SJSA1 (cell line): Measurements from ENCODE around the gene RPL36. TPM values are rescaled to one million over a fixed set of nuclear protein-coding genes. Genes with fewer than 3 reads are reported as not detected.
A peak's percentile ranks its signal among the peaks of the same experiment; 100 is the strongest.
"Not testable (repeated sequence)": the region's sequence is repeated elsewhere in the genome, so short reads cannot be mapped to it uniquely, and the experiment has no call there.

Experiments used
- DNase-seq, 2 experiments: peaks; one replicate each; pipeline ENCODE4 v3.0.0-alpha.2; 2015 to 2020; ENCODE audit warnings: low spot score in 2 of 2, low read depth in 1 of 2
- H3K27ac ChIP-seq: fragments of 250-450 bp; sonication (Bioruptor Pico); 2 replicates; pipeline ENCODE4 v1.5.1; 2020; ENCODE audit warnings: mild to moderate bottlenecking, moderate library complexity
- H3K27me3 ChIP-seq: fragments of 250-450 bp; sonication (Bioruptor Pico); replicated peaks from 2 replicates; pipeline ENCODE4 v1.5.1; 2020; ENCODE audit warnings: mild to moderate bottlenecking, moderate library complexity
- H3K36me3 ChIP-seq: fragments of 250-450 bp; sonication (Bioruptor Pico); 2 replicates; pipeline ENCODE4 v1.5.1; 2020; ENCODE audit warnings: mild to moderate bottlenecking
- H3K4me1 ChIP-seq: fragments of 250-450 bp; sonication (Bioruptor Pico); replicated peaks from 2 replicates; pipeline ENCODE4 v1.6.1; 2021; ENCODE audit warnings: mild to moderate bottlenecking
- H3K4me3 ChIP-seq: fragments of 250-450 bp; sonication (Bioruptor Pico); 2 replicates; pipeline ENCODE4 v1.5.1; 2020; ENCODE audit warnings: mild to moderate bottlenecking
- H3K9me3 ChIP-seq: fragments of 250-450 bp; sonication (Bioruptor Pico); replicated peaks from 2 replicates; pipeline ENCODE4 v1.5.1; 2020; ENCODE audit warnings: mild to moderate bottlenecking
- total RNA-seq: library from RNA; depleted of rRNA; stranded (reverse); fragments of >200 nt; shearing (Covaris generic); gene quantifications from 2 replicates; pipeline ENCODE4 v1.2.3, GENCODE V29; 2014; rRNA removed

The RPL36 gene
- total RNA-seq, 1 experiment from 2014 or later, result 527 TPM

DNA sequence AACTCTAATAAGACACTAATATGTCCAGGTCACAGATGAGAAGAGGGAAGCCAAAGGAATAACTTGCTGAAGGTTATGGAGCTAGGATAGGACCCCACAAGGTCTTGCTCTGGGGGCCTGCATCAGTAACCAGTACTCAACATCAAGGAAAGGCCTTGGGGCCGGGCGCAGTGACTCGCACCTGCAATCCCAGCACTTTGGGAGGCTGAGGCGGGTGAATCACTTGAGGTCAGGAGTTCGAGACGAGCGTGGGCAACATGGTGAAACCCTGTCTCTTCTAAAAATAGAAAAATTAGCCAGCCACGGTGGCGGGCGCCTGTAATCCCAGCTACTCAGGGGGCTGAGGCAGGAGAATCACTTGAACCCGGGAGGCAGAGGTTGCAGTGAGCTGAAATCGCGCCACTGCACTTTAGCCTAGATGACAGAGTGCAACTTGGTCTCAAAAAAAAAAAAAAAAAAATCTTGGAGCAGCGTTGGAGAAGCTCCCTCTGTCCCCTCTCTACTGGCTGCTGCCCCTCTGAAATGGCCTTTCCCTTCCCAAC is 28.0 kb downstream of the RPL36 start:
- peak overlapping the region; percentile 74 for H3K4me3 ChIP-seq
- H3K27me3 ChIP-seq, result no peaks in the 10 kb centered on the region
- DNase-seq, result no peak
- peak overlapping the region; percentile 72 for H3K27ac ChIP-seq
- no peaks in the 10 kb centered on the region for H3K9me3 ChIP-seq
- H3K36me3 ChIP-seq, result peaks cover 32% of the 10 kb centered on the region
- peaks cover 15% of the 10 kb centered on the region for H3K4me1 ChIP-seq

DNA sequence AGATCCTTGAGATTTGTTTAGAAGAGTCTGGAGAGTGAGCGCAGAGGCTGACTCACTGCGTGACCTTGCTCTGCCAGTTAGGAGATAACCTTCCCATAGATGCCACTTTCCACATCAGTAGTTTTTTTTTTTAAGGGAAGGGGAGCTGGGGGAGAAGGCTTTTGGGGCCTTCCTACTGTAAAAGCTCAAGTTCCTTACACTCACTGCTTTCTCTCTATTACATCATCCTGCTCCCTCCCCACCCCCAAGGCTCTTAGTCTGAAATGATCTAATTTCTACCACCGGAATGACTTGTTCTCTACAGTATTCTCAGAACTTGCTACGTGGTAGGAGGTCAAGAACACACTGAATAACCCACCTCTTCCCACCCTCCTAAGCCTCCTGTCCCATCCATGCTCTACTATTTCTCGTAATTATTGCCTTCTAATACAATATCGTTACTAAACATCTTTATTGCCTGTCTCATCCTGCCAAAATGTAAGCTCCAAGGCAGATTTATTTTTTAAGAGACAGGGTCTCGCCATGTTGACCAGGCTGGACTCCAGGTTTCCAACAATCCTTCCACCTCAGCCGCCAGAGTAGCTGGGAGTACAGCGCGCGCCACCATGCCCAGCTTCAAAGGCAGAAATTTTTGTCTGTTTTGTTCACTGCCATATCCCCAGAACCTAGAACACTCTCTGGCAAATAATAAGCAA is 28.6 kb downstream of the RPL36 start:
- H3K4me1 ChIP-seq, result peaks cover 15% of the 10 kb centered on the region
- H3K4me3 ChIP-seq, result peak overlapping the region; percentile 74
- no peaks in the 10 kb centered on the region for H3K27me3 ChIP-seq
- DNase-seq, result peak in 1 of 2 experiments; percentile 72
- H3K27ac ChIP-seq, result peak overlapping the region; percentile 72
- peaks cover 26% of the 10 kb centered on the region for H3K36me3 ChIP-seq
- H3K9me3 ChIP-seq, result no peaks in the 10 kb centered on the region

DNA sequence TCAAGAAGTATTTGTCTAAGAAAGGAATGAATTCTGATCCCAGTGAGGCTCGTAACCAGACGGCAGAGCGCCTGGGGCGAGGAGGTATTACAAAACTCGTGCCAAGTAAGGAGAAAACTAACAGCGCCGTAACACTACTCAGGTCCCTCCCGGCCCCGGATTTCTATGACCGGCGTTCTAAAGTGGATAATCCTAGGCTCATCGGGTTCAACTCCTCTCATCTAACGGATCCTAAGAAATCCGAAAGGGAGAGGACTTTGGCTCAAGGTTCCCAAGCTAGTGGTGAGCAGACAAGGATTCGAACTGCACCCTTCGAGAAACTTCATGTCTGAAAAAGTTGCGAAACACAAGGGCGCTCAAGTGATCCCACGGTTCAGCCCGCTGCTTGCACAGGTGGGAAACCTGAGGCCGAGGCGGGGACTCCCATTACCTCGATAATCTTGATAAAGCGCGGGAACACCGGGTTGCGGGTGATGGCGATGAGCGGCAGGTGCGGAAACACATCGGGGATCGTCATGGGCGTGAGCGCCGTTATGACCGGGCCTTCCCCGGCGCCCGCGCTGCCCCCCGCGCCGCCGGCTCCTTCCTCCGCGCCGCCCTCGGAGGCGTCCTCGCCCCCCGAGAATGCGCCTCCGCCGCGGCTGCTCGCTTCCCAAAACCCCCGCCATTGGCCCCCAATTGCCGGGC is 29.3 kb downstream of the RPL36 start:
- Histone ChIP-seq H3K4me3 (peak overlapping the region; percentile 74), H3K4me1 (peaks cover 15% of the 10 kb centered on the region), H3K27ac (peak overlapping the region; percentile 72), H3K27me3 (no peaks in the 10 kb centered on the region), H3K36me3 (peaks cover 21% of the 10 kb centered on the region), H3K9me3 (no peaks in the 10 kb centered on the region)
- DNase-seq, result peak in 1 of 2 experiments; percentile 44

DNA sequence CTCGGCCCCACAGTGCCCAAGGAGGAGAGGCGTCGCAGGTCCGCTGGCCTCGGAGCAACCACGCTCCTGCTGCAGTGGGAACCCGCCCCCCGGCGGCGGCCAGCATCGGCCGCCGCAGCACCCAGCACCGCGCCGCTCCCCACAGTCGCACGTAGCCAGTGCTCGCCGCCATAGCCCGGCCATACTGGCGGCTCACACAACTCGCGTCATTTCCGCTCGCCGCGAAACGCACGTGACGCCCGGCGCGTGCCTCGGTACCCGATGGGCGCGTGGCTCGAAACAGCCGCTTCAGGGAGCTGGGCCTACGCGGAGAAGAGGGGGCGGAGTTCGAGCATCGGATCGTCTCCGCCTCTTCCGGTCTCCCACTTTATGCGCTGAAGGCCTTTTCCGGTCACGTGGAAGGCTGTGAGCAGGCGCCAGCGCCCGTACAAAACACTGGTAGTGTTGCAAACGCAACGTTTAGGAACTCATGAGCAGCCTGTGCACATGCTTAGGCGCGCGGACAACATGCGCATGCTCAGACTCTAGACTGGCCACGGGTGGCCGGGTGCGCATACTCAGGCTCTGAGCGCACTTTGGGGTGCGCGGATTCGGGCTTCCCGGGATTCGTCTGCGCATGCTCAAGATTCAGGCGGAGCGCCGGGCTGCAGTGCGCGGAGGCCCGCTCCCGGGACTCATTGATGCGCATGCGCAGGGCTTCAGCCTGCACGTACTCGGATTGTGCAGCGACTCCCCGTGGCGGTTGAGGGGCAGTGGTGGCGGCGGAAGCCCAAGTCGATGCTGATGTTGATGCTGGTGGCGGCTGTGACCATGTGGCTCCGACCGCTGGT is 30.1 kb downstream of the RPL36 start, which contains the start of the genes CATSPERD and LONP1:
TSS of gene CATSPERD (plus strand) at position 677 of the 830 bp plus-strand sequence. CDS start at position 778, 101 bp downstream.
TSS of gene LONP1 (minus strand) at position 186 of the 830 bp plus-strand sequence. CDS start at position 172, 14 bp downstream.
- H3K4me1 ChIP-seq, result peaks cover 15% of the 10 kb centered on the region

DNA sequence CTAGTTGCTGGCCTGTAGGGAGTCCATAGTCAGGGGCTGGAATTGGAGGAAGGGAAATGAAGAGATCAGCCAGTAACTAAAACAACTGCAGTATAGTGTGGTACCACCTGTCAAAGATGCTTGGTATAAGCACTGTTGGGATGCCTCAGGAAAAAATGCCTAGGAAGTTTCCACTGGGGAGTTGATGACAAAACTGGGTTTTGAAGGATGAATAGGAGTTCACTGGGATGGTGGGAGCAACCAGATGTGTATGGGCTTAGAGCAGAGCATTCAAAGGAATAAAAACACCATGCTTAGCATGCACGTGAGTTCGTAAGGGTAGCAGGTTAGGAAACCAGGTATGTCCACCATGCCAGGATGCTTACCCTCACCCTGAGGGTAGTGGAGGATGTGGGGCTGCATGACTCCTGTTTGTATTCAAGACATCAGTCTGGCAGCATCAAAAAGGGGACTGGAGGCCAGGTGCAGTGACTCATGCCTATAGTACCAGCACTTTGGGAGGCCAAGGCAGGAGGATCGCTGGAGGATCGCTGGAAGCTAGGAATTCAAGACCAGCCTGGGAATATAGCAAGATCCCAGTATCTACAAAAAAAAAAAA is 37.5 kb downstream of the RPL36 start:
- Histone ChIP-seq H3K4me3 (no peak overlapping the region), H3K4me1 (no peaks in the 10 kb centered on the region)
- no peak for DNase-seq

More for the DNA sequence above, 30.1 kb downstream of the RPL36 start, which contains the start of the genes CATSPERD and LONP1:
- peak; percentile 98 to 100 for DNase-seq
- Histone ChIP-seq H3K27ac (peak within 1 kb of the TSS; percentile 72), H3K9me3 (no peaks in the 10 kb centered on the region), H3K27me3 (0 out of 2 replicates have a peak, but pooled peaks cover 2% of the 10 kb centered on the region), H3K4me3 (peak within 1 kb of the TSS; percentile 74), H3K36me3 (peaks cover 18% of the 10 kb centered on the region)

DNA sequence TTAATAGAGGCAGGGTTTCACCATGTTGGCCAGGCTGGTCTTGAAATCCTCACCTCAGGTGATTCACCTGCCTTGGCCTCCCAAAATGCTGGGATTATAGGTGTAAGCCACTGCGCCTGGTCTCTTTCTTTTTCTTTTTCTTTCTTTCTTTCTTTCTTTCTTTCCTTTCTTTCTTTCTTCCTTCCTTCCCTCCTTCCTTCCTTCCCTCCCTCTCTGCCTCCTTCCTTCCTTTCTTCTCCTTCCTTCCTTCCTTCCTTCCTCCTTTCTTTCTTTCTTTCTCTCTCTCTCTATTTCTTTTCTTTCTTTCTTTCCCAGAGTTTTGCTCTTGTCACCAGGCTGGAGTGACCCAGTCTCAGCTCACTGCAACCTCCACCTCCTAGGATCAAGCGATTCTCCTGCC is 43.1 kb downstream of the RPL36 start:
- not testable (repeated sequence) for DNase-seq

More for the DNA sequence above, 37.5 kb downstream of the RPL36 start:
- 0 out of 2 replicates have a peak, but pooled peaks cover 2% of the 10 kb centered on the region for H3K27me3 ChIP-seq
- H3K9me3 ChIP-seq, result no peaks in the 10 kb centered on the region
- no peaks in the 10 kb centered on the region for H3K36me3 ChIP-seq
- no peak overlapping the region for H3K27ac ChIP-seq

DNA sequence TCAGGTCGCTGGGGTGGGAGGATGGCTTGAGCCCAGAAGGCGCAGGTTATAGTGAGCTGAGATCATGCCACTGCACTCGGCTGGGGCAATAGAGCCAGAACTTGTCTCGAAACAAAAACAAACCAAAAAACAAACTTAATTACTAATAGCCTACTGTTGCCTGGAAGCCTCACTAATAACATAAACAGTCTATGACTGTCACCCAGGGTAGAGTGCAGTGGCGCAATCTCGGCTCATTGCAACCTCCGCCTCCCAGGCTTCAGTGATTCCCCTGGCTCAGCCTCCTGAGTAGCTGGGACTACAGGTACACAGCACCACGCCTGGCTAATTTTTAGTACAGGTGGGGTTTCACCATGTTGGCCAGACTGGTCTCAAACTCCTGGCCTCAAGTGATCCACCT is 48.3 kb downstream of the RPL36 start:
- Histone ChIP-seq H3K27me3 (no peaks in the 10 kb centered on the region), H3K36me3 (no peaks in the 10 kb centered on the region), H3K9me3 (no peaks in the 10 kb centered on the region), H3K4me1 (no peaks in the 10 kb centered on the region), H3K4me3 (no peak overlapping the region), H3K27ac (no peak overlapping the region)
- DNase-seq, result no peak

More for the DNA sequence above, 43.1 kb downstream of the RPL36 start:
- H3K9me3 ChIP-seq, H3K27me3 ChIP-seq, H3K27ac ChIP-seq, H3K4me1 ChIP-seq, H3K36me3 ChIP-seq, H3K4me3 ChIP-seq: not testable (repeated sequence)

Other genes starting within 250 kb of the RPL36 start
- not detected in 2 replicates for gene ZNRF4, start 234.9 kb upstream of the RPL36 start, total RNA-seq
- gene TINCR, start 122.3 kb upstream of the RPL36 start, total RNA-seq, result not detected in 2 replicates
- gene SAFB2, start 67.5 kb upstream of the RPL36 start, total RNA-seq, result 24.1 and 25.8 TPM in 2 replicates
- gene SAFB, start 67.2 kb upstream of the RPL36 start, total RNA-seq, result 41.0 and 70.9 TPM in 2 replicates
- 48.9 and 58.3 TPM in 2 replicates for gene MICOS13, start 9.8 kb upstream of the RPL36 start, total RNA-seq
- gene HSD11B1L, start 9.3 kb upstream of the RPL36 start, total RNA-seq, result 2.1 and 5.2 TPM in 2 replicates
- 95.6 and 116 TPM in 2 replicates for gene LONP1, start 29.9 kb downstream of the RPL36 start, total RNA-seq
- gene CATSPERD, start 30.3 kb downstream of the RPL36 start, total RNA-seq, result not detected in 2 replicates
- 0.76 and 2.0 TPM in 2 replicates for gene PRR22, start 94.5 kb downstream of the RPL36 start, total RNA-seq
- 35.6 and 52.5 TPM in 2 replicates for gene DUS3L, start 100.9 kb downstream of the RPL36 start, total RNA-seq
- 17.6 and 32.9 TPM in 2 replicates for gene NRTN, start 114.8 kb downstream of the RPL36 start, total RNA-seq
- not detected in 2 replicates for gene FUT6, start 149.4 kb downstream of the RPL36 start, total RNA-seq
- not detected in 2 replicates for gene FUT3, start 161.2 kb downstream of the RPL36 start, total RNA-seq
- not detected in 2 replicates for gene FUT5, start 180.2 kb downstream of the RPL36 start, total RNA-seq
- gene NDUFA11, start 213.5 kb downstream of the RPL36 start, total RNA-seq, result 385 and 703 TPM in 2 replicates
- 1.9 and 3.2 TPM in 2 replicates for gene VMAC, start 214.6 kb downstream of the RPL36 start, total RNA-seq
- 0.78 and 1.4 TPM in 2 replicates for gene CAPS, start 224.0 kb downstream of the RPL36 start, total RNA-seq